ENCODE results near the gene VTI1A.

Gene VTI1A

GRCh38 chr10:112744181-112745096, 297.4 kb downstream of the VTI1A start:
- WGBS, result 92% methylated on average over 12 of the region's 12 CpGs
- Histone ChIP-seq H3K9ac (ENCODE audit: low read depth, low read length) (no peak overlapping the region), H3K36me3 (ENCODE audit: insufficient read depth, low read length) (no peaks in the 10 kb centered on the region), H3K27ac (ENCODE audit: low read depth, low read length) (no peak overlapping the region), H3K4me1 (ENCODE audit: insufficient read depth, low read length) (peaks cover 18% of the 10 kb centered on the region), H3K27me3 (ENCODE audit: insufficient read depth, low read length) (no peaks in the 10 kb centered on the region), H3K9me3 (ENCODE audit: insufficient read depth, low read depth, low read length) (no peaks in the 10 kb centered on the region), H3K4me3 (ENCODE audit: low read length) (no peak overlapping the region)

- H3K4me1 ChIP-seq (ENCODE audit: insufficient read depth, low read length), result peaks cover 18% of the 10 kb centered on the region
- no peaks in the 10 kb centered on the region for H3K9me3 ChIP-seq (ENCODE audit: insufficient read depth, low read depth, low read length)
- H3K27ac ChIP-seq (ENCODE audit: low read depth, low read length), result no peak overlapping the region
- H3K36me3 ChIP-seq (ENCODE audit: insufficient read depth, low read length), result no peaks in the 10 kb centered on the region
- no peak overlapping the region for H3K9ac ChIP-seq (ENCODE audit: low read depth, low read length)
- H3K4me3 ChIP-seq (ENCODE audit: low read length), result no peak overlapping the region
- H3K27me3 ChIP-seq (ENCODE audit: insufficient read depth, low read length), result no peaks in the 10 kb centered on the region
- 94% methylated on average over 7 of the region's 7 CpGs for WGBS
Observed at GRCh38 chr10:112746329-112746728, 299.3 kb downstream of the VTI1A start.

GRCh38 chr10:112750427-112751167, 303.6 kb downstream of the VTI1A start:
- H3K36me3 ChIP-seq (ENCODE audit: insufficient read depth, low read length), result no peaks in the 10 kb centered on the region
- H3K27ac ChIP-seq (ENCODE audit: low read depth, low read length), result no peak overlapping the region
- WGBS, result 88% methylated on average over 6 of the region's 6 CpGs
- peaks cover 5% of the 10 kb centered on the region; the same call in 1 of the 2 replicates for H3K4me1 ChIP-seq (ENCODE audit: insufficient read depth, low read length)
- no peaks in the 10 kb centered on the region for H3K9me3 ChIP-seq (ENCODE audit: insufficient read depth, low read depth, low read length)
- H3K4me3 ChIP-seq (ENCODE audit: low read length), result no peak overlapping the region
- H3K27me3 ChIP-seq (ENCODE audit: insufficient read depth, low read length), result no peaks in the 10 kb centered on the region
- H3K9ac ChIP-seq (ENCODE audit: low read depth, low read length), result no peak overlapping the region

- Histone ChIP-seq H3K4me1 (ENCODE audit: insufficient read depth, low read length) (peaks cover 5% of the 10 kb centered on the region; the same call in 1 of the 2 replicates), H3K27ac (ENCODE audit: low read depth, low read length) (no peak overlapping the region), H3K27me3 (ENCODE audit: insufficient read depth, low read length) (no peaks in the 10 kb centered on the region), H3K36me3 (ENCODE audit: insufficient read depth, low read length) (no peaks in the 10 kb centered on the region), H3K9ac (ENCODE audit: low read depth, low read length) (no peak overlapping the region), H3K4me3 (ENCODE audit: low read length) (no peak overlapping the region), H3K9me3 (ENCODE audit: insufficient read depth, low read depth, low read length) (no peaks in the 10 kb centered on the region)
- no CpG with 5 or more reads among the region's 3 CpGs for WGBS
Observed at GRCh38 chr10:112751651-112752050, 304.6 kb downstream of the VTI1A start.

GRCh38 chr10:112752288-112752687, 305.3 kb downstream of the VTI1A start:
- Histone ChIP-seq H3K27ac (ENCODE audit: low read depth, low read length) (no peak overlapping the region), H3K9ac (ENCODE audit: low read depth, low read length) (no peak overlapping the region), H3K36me3 (ENCODE audit: insufficient read depth, low read length) (no peaks in the 10 kb centered on the region), H3K9me3 (ENCODE audit: insufficient read depth, low read depth, low read length) (no peaks in the 10 kb centered on the region), H3K4me1 (ENCODE audit: insufficient read depth, low read length) (peaks cover 5% of the 10 kb centered on the region; the same call in 1 of the 2 replicates), H3K4me3 (ENCODE audit: low read length) (no peak overlapping the region), H3K27me3 (ENCODE audit: insufficient read depth, low read length) (no peaks in the 10 kb centered on the region)
- WGBS, result 93% methylated on average over 3 of the region's 3 CpGs

GRCh38 chr10:112753961-112754411, 307.0 kb downstream of the VTI1A start:
- 93% methylated on average over 10 of the region's 10 CpGs for WGBS
- Histone ChIP-seq H3K27me3 (ENCODE audit: insufficient read depth, low read length) (no peaks in the 10 kb centered on the region), H3K27ac (ENCODE audit: low read depth, low read length) (0 out of 2 replicates have a peak overlapping the region, but pooled peaks have one; percentile 11), H3K9ac (ENCODE audit: low read depth, low read length) (no peak overlapping the region), H3K36me3 (ENCODE audit: insufficient read depth, low read length) (no peaks in the 10 kb centered on the region), H3K4me1 (ENCODE audit: insufficient read depth, low read length) (peaks cover 5% of the 10 kb centered on the region; the same call in 1 of the 2 replicates), H3K9me3 (ENCODE audit: insufficient read depth, low read depth, low read length) (no peaks in the 10 kb centered on the region), H3K4me3 (ENCODE audit: low read length) (no peak overlapping the region)

GRCh38 chr10:112755446-112756234, 308.6 kb downstream of the VTI1A start:
- H3K9me3 ChIP-seq (ENCODE audit: insufficient read depth, low read depth, low read length), result no peaks in the 10 kb centered on the region
- WGBS, result 93% methylated on average over 11 of the region's 12 CpGs
- no peak overlapping the region for H3K27ac ChIP-seq (ENCODE audit: low read depth, low read length)
- no peaks in the 10 kb centered on the region for H3K27me3 ChIP-seq (ENCODE audit: insufficient read depth, low read length)
- no peak overlapping the region for H3K9ac ChIP-seq (ENCODE audit: low read depth, low read length)
- no peaks in the 10 kb centered on the region for H3K36me3 ChIP-seq (ENCODE audit: insufficient read depth, low read length)
- H3K4me3 ChIP-seq (ENCODE audit: low read length), result no peak overlapping the region
- H3K4me1 ChIP-seq (ENCODE audit: insufficient read depth, low read length), result peaks cover 5% of the 10 kb centered on the region; the same call in 1 of the 2 replicates

- H3K9me3 ChIP-seq (ENCODE audit: insufficient read depth, low read depth, low read length), result no peaks in the 10 kb centered on the region
- no peaks in the 10 kb centered on the region for H3K36me3 ChIP-seq (ENCODE audit: insufficient read depth, low read length)
- H3K27me3 ChIP-seq (ENCODE audit: insufficient read depth, low read length), result no peaks in the 10 kb centered on the region
- H3K9ac ChIP-seq (ENCODE audit: low read depth, low read length), result no peak overlapping the region
- peaks cover 5% of the 10 kb centered on the region; the same call in 1 of the 2 replicates for H3K4me1 ChIP-seq (ENCODE audit: insufficient read depth, low read length)
- H3K4me3 ChIP-seq (ENCODE audit: low read length), result no peak overlapping the region
- H3K27ac ChIP-seq (ENCODE audit: low read depth, low read length), result no peak overlapping the region
- WGBS, result 92% methylated on average over 7 of the region's 7 CpGs
Observed at GRCh38 chr10:112756235-112756527, 309.2 kb downstream of the VTI1A start.

GRCh38 chr10:112758961-112759360, 311.9 kb downstream of the VTI1A start:
- WGBS, result 75% methylated on average over 2 of the region's 2 CpGs
- peaks cover 5% of the 10 kb centered on the region; the same call in 1 of the 2 replicates for H3K4me1 ChIP-seq (ENCODE audit: insufficient read depth, low read length)

GRCh38 chr10:112759496-112759895, 312.5 kb downstream of the VTI1A start:
- H3K4me1 ChIP-seq (ENCODE audit: insufficient read depth, low read length), result 0 out of 2 replicates have a peak, but pooled peaks cover 2% of the 10 kb centered on the region
- no peak overlapping the region for H3K27ac ChIP-seq (ENCODE audit: low read depth, low read length)
- WGBS, result 95% methylated on average over 6 of the region's 7 CpGs
- H3K9ac ChIP-seq (ENCODE audit: low read depth, low read length), result no peak overlapping the region
- no peaks in the 10 kb centered on the region for H3K27me3 ChIP-seq (ENCODE audit: insufficient read depth, low read length)
- no peak overlapping the region for H3K4me3 ChIP-seq (ENCODE audit: low read length)
- H3K9me3 ChIP-seq (ENCODE audit: insufficient read depth, low read depth, low read length), result no peaks in the 10 kb centered on the region
- no peaks in the 10 kb centered on the region for H3K36me3 ChIP-seq (ENCODE audit: insufficient read depth, low read length)

More at GRCh38 chr10:112758961-112759360, 311.9 kb downstream of the VTI1A start:
- Histone ChIP-seq H3K9ac (ENCODE audit: low read depth, low read length) (no peak overlapping the region), H3K27ac (ENCODE audit: low read depth, low read length) (no peak overlapping the region), H3K36me3 (ENCODE audit: insufficient read depth, low read length) (no peaks in the 10 kb centered on the region), H3K9me3 (ENCODE audit: insufficient read depth, low read depth, low read length) (no peaks in the 10 kb centered on the region), H3K4me3 (ENCODE audit: low read length) (no peak overlapping the region), H3K27me3 (ENCODE audit: insufficient read depth, low read length) (no peaks in the 10 kb centered on the region)
